Neural cell (in vitro differentiated cells): ENCODE results near the gene RUNX1. TPM values are rescaled to one million over a fixed set of nuclear protein-coding genes. Genes with fewer than 3 reads are reported as not detected.

Experiments
- H2AFZ ChIP-seq: fragments of 200-600, 300-800 bp; sonication (generic), shearing (Covaris generic); 2 replicates; pipeline ENCODE4 v1.6.0; 2014; ENCODE audit warnings: low read depth, mild to moderate bottlenecking, antibody characterized with exemption, low read length, moderate library complexity
- H3F3A ChIP-seq: fragments of 200-600 bp; shearing (Covaris generic); 2 replicates; pipeline ENCODE4 v1.6.1; 2016; ENCODE audit warnings: mild to moderate bottlenecking, moderate library complexity, mixed read lengths, antibody characterized with exemption, low read length; ENCODE audit not compliant: insufficient read depth, poor library complexity, severe bottlenecking
- H3K27ac ChIP-seq: fragments of 200-600, 300-800 bp; sonication (generic), shearing (Covaris generic); 2 replicates; pipeline ENCODE4 v1.5.1; 2014; ENCODE audit warnings: mild to moderate bottlenecking, low read length, moderate library complexity
- H3K27me3 ChIP-seq: fragments of 300-800, 200-600 bp; sonication (generic), shearing (Covaris generic); 2 replicates; pipeline ENCODE4 v1.6.0; 2014; ENCODE audit warnings: mild to moderate bottlenecking, low read depth, low read length, moderate library complexity; ENCODE audit not compliant: insufficient read depth
- H3K36me3 ChIP-seq: fragments of 300-800, 200-600 bp; sonication (generic), shearing (Covaris generic); 2 replicates; pipeline ENCODE4 v1.5.1; 2014; ENCODE audit warnings: mild to moderate bottlenecking, antibody characterized with exemption, low read length, moderate library complexity; ENCODE audit not compliant: insufficient read depth
- H3K4me2 ChIP-seq: fragments of 300-800, 200-600 bp; sonication (generic), shearing (Covaris generic); 2 replicates; pipeline ENCODE4 v1.6.0; 2014; ENCODE audit warnings: mild to moderate bottlenecking, low read length
- H3K4me3 ChIP-seq: fragments of 300-800, 200-600 bp; sonication (generic), shearing (Covaris generic); 2 replicates; pipeline ENCODE4 v1.5.1; 2014; ENCODE audit warnings: mild to moderate bottlenecking, low read length, moderate library complexity
- H3K79me2 ChIP-seq: fragments of 200-600 bp; shearing (Covaris generic); replicated peaks from 2 replicates; pipeline ENCODE4 v1.6.0; 2014; ENCODE audit warnings: mild to moderate bottlenecking, low read length, moderate library complexity; ENCODE audit not compliant: insufficient read depth
- H3K9ac ChIP-seq: fragments of 300-800, 200-600 bp; sonication (generic), shearing (Covaris generic); 2 replicates; pipeline ENCODE4 v1.6.1; 2016; ENCODE audit warnings: mild to moderate bottlenecking, low read length, mixed read lengths
- H3K9me2 ChIP-seq: fragments of 200-600 bp; shearing (Covaris generic); 2 replicates; pipeline ENCODE4 v1.6.1; 2016; ENCODE audit warnings: mild to moderate bottlenecking, low read length, mixed read lengths; ENCODE audit not compliant: insufficient read depth
- H3K9me3 ChIP-seq: fragments of 200-600, 300-800 bp; sonication (generic), shearing (Covaris generic); 2 replicates; pipeline ENCODE4 v1.6.1; 2016; ENCODE audit warnings: mild to moderate bottlenecking, mixed run types, low read length, moderate library complexity, mixed read lengths
- H4K20me1 ChIP-seq: fragments of 200-600 bp; shearing (Covaris generic); 2 replicates; pipeline ENCODE4 v1.6.1; 2016; ENCODE audit warnings: mild to moderate bottlenecking, mixed run types; ENCODE audit not compliant: insufficient read depth
- EP300 ChIP-seq: fragments of 450-650 bp; conservative IDR thresholded peaks from 2 replicates; pipeline ENCODE4 v1.6.1; 2014; ENCODE audit warnings: antibody characterized with exemption, mild to moderate bottlenecking, moderate library complexity; ENCODE audit not compliant: poor library complexity, severe bottlenecking
- EZH2 ChIP-seq: fragments of 200-600, 300-800 bp; shearing (Covaris generic), sonication (generic); IDR thresholded peaks from 2 replicates; pipeline ENCODE4 v1.6.1; 2014; ENCODE audit warnings: antibody characterized with exemption, low read length, borderline replicate concordance, mild to moderate bottlenecking; ENCODE audit not compliant: insufficient read depth, poor library complexity, severe bottlenecking
- MXI1 ChIP-seq: fragments of 450-650 bp; conservative IDR thresholded peaks from 2 replicates; pipeline ENCODE4 v1.6.1; 2014; ENCODE audit warnings: antibody characterized with exemption, mild to moderate bottlenecking; ENCODE audit not compliant: poor library complexity, severe bottlenecking
- POLR2AphosphoS5 ChIP-seq: IDR thresholded peaks from 2 replicates; pipeline ENCODE4 v1.6.1; 2012
- RAD21 ChIP-seq: fragments of 450-650 bp; conservative IDR thresholded peaks from 2 replicates; pipeline ENCODE4 v1.6.1; 2014; ENCODE audit warnings: antibody characterized with exemption, mild to moderate bottlenecking, moderate library complexity
- SMC3 ChIP-seq: fragments of 450-650 bp; conservative IDR thresholded peaks from 2 replicates; pipeline ENCODE4 v1.6.1; 2014; ENCODE audit warnings: antibody characterized with exemption, mild to moderate bottlenecking, moderate library complexity; ENCODE audit not compliant: poor library complexity
- TAF1 ChIP-seq: IDR thresholded peaks from 2 replicates; pipeline ENCODE4 v1.6.1; 2012; ENCODE audit warnings: low read depth
- polyA plus RNA-seq: library from polyadenylated mRNA; depleted of rRNA; stranded (reverse); fragments of >200 nt; gene quantifications from 2 replicates; pipeline ENCODE4 v1.2.3, GENCODE V29; 2014
- TF ChIP-seq, protein P1 (sequence below): IDR thresholded peaks from 2 replicates; pipeline ENCODE4 v1.6.1; 2012; ENCODE audit warnings: borderline replicate concordance
- TF ChIP-seq, protein P2 (sequence below): fragments of 450-650 bp; IDR thresholded peaks from 2 replicates; pipeline ENCODE4 v1.5.1; 2014; ENCODE audit warnings: antibody characterized with exemption, mild to moderate bottlenecking, moderate library complexity; ENCODE audit not compliant: poor library complexity, severe bottlenecking

The RUNX1 gene
- polyA plus RNA-seq, 1 donor from 2014 or later = not detected

DNA sequence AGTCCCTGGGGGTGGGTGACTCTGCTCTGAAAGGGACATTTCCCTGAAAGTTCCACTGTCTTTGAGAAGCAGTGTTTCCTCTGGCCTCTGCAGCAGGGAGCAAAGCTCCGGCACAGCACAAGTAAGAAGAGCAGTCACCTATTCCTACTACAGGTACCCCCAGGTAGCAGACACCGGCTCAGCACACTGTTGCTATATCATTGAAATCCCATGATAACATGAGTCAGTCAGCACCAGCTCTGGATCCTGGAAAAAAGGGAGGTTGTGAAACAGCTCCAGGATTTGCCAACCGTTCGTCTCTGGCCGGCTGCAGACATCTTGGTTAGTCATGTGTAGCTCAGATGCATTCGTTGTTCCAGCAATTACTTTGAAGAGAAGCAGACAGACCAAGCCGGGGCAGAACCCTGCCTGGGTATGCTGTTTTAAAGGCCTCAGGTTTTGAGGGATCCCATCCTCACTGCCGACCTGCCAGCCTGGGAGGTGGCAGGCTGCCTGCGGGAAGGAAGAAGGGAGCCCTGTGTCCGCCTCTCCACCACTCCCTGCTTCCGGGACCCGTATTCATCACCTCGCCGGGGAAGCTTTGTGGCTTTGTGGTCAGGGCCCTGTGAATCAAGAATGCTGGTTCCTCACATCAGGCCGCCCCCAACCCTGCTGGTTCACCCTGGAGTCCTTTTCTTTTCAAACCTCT is 241.1 kb downstream of the RUNX1 start:
- Histone ChIP-seq H3K79me2 (no peaks in the 10 kb centered on the region), H3K9me3 (no peaks in the 10 kb centered on the region), H3K4me2 (no peak overlapping the region), H3K36me3 (no peaks in the 10 kb centered on the region), H3K27ac (no peak overlapping the region), H3K9ac (no peak overlapping the region), H3K27me3 (no peaks in the 10 kb centered on the region), H2AFZ (no peak overlapping the region), H3K9me2 (no peaks in the 10 kb centered on the region), H4K20me1 (peaks cover 2% of the 10 kb centered on the region), H3K4me3 (no peak overlapping the region), H3F3A (no peaks in the 10 kb centered on the region)
- TF ChIP-seq EP300 (no peak), POLR2AphosphoS5 (no peak), MXI1 (no peak), SMC3 (no peak), RAD21 (no peak), EZH2 (no peak)
- TF ChIP-seq, protein P1, sequence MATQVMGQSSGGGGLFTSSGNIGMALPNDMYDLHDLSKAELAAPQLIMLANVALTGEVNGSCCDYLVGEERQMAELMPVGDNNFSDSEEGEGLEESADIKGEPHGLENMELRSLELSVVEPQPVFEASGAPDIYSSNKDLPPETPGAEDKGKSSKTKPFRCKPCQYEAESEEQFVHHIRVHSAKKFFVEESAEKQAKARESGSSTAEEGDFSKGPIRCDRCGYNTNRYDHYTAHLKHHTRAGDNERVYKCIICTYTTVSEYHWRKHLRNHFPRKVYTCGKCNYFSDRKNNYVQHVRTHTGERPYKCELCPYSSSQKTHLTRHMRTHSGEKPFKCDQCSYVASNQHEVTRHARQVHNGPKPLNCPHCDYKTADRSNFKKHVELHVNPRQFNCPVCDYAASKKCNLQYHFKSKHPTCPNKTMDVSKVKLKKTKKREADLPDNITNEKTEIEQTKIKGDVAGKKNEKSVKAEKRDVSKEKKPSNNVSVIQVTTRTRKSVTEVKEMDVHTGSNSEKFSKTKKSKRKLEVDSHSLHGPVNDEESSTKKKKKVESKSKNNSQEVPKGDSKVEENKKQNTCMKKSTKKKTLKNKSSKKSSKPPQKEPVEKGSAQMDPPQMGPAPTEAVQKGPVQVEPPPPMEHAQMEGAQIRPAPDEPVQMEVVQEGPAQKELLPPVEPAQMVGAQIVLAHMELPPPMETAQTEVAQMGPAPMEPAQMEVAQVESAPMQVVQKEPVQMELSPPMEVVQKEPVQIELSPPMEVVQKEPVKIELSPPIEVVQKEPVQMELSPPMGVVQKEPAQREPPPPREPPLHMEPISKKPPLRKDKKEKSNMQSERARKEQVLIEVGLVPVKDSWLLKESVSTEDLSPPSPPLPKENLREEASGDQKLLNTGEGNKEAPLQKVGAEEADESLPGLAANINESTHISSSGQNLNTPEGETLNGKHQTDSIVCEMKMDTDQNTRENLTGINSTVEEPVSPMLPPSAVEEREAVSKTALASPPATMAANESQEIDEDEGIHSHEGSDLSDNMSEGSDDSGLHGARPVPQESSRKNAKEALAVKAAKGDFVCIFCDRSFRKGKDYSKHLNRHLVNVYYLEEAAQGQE = no peak

- TF ChIP-seq, protein P2, sequence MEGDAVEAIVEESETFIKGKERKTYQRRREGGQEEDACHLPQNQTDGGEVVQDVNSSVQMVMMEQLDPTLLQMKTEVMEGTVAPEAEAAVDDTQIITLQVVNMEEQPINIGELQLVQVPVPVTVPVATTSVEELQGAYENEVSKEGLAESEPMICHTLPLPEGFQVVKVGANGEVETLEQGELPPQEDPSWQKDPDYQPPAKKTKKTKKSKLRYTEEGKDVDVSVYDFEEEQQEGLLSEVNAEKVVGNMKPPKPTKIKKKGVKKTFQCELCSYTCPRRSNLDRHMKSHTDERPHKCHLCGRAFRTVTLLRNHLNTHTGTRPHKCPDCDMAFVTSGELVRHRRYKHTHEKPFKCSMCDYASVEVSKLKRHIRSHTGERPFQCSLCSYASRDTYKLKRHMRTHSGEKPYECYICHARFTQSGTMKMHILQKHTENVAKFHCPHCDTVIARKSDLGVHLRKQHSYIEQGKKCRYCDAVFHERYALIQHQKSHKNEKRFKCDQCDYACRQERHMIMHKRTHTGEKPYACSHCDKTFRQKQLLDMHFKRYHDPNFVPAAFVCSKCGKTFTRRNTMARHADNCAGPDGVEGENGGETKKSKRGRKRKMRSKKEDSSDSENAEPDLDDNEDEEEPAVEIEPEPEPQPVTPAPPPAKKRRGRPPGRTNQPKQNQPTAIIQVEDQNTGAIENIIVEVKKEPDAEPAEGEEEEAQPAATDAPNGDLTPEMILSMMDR = no peak
- TF ChIP-seq EP300 (no peak), TAF1 (no peak), EZH2 (no peak), MXI1 (no peak), RAD21 (no peak), SMC3 (no peak), POLR2AphosphoS5 (no peak)
- TF ChIP-seq, protein P1 = no peak
- H3K79me2 ChIP-seq = no peaks in the 10 kb centered on the region
- no peaks in the 10 kb centered on the region for H3K9me3 ChIP-seq
- H3K9ac ChIP-seq = no peak overlapping the region
- no peaks in the 10 kb centered on the region for H3K27me3 ChIP-seq
- H3F3A ChIP-seq = no peaks in the 10 kb centered on the region
- H3K36me3 ChIP-seq = no peaks in the 10 kb centered on the region
- peaks cover 2% of the 10 kb centered on the region for H4K20me1 ChIP-seq
- H2AFZ ChIP-seq = no peak overlapping the region
- H3K4me2 ChIP-seq = no peak overlapping the region
- H3K4me3 ChIP-seq = no peak overlapping the region
- H3K9me2 ChIP-seq = no peaks in the 10 kb centered on the region
- no peak overlapping the region for H3K27ac ChIP-seq
Observed at GRCh38 chr21:34807146-34807880, 241.8 kb downstream of the RUNX1 start.
